IMR-90 (cell line): ENCODE results near the gene HERC4. TPM values are rescaled to one million over a fixed set of nuclear protein-coding genes. Genes with fewer than 3 reads are reported as not detected.
"Not testable (repeated sequence)": the region's sequence is repeated elsewhere in the genome, so short reads cannot be mapped to it uniquely, and the experiment has no call there.

ENCODE experiments used
- ATAC-seq: fragments of 200-7000 bp; cut with Tn5 transposase; 2 replicates; pipeline ENCODE4 v1.9.1; 2020; ENCODE audit warnings: low read depth, mild to moderate bottlenecking, moderate library complexity
- BruUV-seq: library from RNA; stranded (reverse); fragments of 400-500 nt; replicated peaks from 2 replicates; lab custom pipeline; 2021; lab: Mats Ljungman, UMichigan
- CTCF ChIA-PET: fragments of 300-600 bp; formaldehyde crosslinking; extraction: SDS; loops from one replicate; lab custom pipeline; 2021; ENCODE audit warnings: antibody characterized with exemption; lab: Yijun Ruan, JAX
- POLR2A ChIA-PET: fragments of 300-600 bp; sonication (Branson Sonifier 250); formaldehyde crosslinking; loops from one replicate; lab custom pipeline; 2022; ENCODE audit warnings: antibody characterized with exemption; ENCODE audit not compliant: unreplicated experiment; lab: Charles Lee
- DNase-seq: peaks from one replicate; pipeline ENCODE4 v3.0.0; 2013
- H2AFZ ChIP-seq: replicated peaks from 2 replicates; pipeline ENCODE3; 2013; ENCODE audit warnings: low read length, mild to moderate bottlenecking; ENCODE audit not compliant: poor library complexity
- H2AK5ac ChIP-seq: 2 replicates; pipeline ENCODE4 v1.6.1; 2013; ENCODE audit warnings: low read depth, low read length, inconsistent platforms
- H2AK9ac ChIP-seq: replicated peaks from 2 replicates; pipeline ENCODE3; 2013; ENCODE audit warnings: mild to moderate bottlenecking, low read depth, low read length, moderate library complexity; ENCODE audit not compliant: poor library complexity
- H2BK120ac ChIP-seq: 2 replicates; pipeline ENCODE4 v1.6.1; 2013; ENCODE audit warnings: low read depth, low read length, inconsistent platforms
- H2BK15ac ChIP-seq: 3 replicates; pipeline ENCODE4 v1.6.1; 2013; ENCODE audit warnings: low read depth, low read length, inconsistent platforms
- H2BK20ac ChIP-seq: 2 replicates; pipeline ENCODE4 v1.6.1; 2013; ENCODE audit warnings: low read depth, mild to moderate bottlenecking, inconsistent platforms, low read length, moderate library complexity
- H2BK5ac ChIP-seq: 2 replicates; pipeline ENCODE4 v1.6.1; 2013; ENCODE audit warnings: mild to moderate bottlenecking, low read depth, low read length, inconsistent platforms; ENCODE audit not compliant: poor library complexity, severe bottlenecking
- H3K14ac ChIP-seq: replicated peaks from 2 replicates; pipeline ENCODE4 v1.6.1; 2013; ENCODE audit warnings: low read depth, low read length, inconsistent platforms
- H3K18ac ChIP-seq: 2 replicates; pipeline ENCODE4 v1.6.1; 2013; ENCODE audit warnings: low read depth, low read length, control low read depth
- H3K23ac ChIP-seq: 2 replicates; pipeline ENCODE4 v1.6.1; 2013; ENCODE audit warnings: low read depth, low read length, inconsistent platforms
- H3K27ac ChIP-seq: 2 replicates; pipeline ENCODE4 v1.5.1; 2013; ENCODE audit warnings: mild to moderate bottlenecking, control low read depth, low read length; ENCODE audit not compliant: insufficient read depth
- H3K27me3 ChIP-seq: 2 replicates; pipeline ENCODE4 v1.6.1; 2013; ENCODE audit warnings: low read length; ENCODE audit not compliant: control insufficient read depth, insufficient read depth
- H3K36me3 ChIP-seq: 2 replicates; pipeline ENCODE4 v1.6.1; 2013; ENCODE audit warnings: low read length, mixed read lengths; ENCODE audit not compliant: control insufficient read depth, insufficient read depth
- H3K4ac ChIP-seq: 2 replicates; pipeline ENCODE4 v1.6.1; 2013; ENCODE audit warnings: low read depth, low read length, inconsistent platforms
- H3K4me1 ChIP-seq: 2 replicates; pipeline ENCODE4 v1.6.1; 2013; ENCODE audit warnings: low read length, mixed read lengths; ENCODE audit not compliant: control insufficient read depth, insufficient read depth
- H3K4me2 ChIP-seq: 2 replicates; pipeline ENCODE4 v1.6.1; 2013; ENCODE audit warnings: low read depth, mild to moderate bottlenecking, control low read depth, low read length, moderate library complexity
- H3K4me3 ChIP-seq: 2 replicates; pipeline ENCODE4 v1.5.1; 2013; ENCODE audit warnings: low read depth, mild to moderate bottlenecking, control low read depth, low read length, moderate library complexity; ENCODE audit not compliant: insufficient read depth
- H3K56ac ChIP-seq: 2 replicates; pipeline ENCODE4 v1.6.1; 2013; ENCODE audit warnings: low read length, inconsistent platforms; ENCODE audit not compliant: insufficient read depth; ENCODE audit errors: extremely low read depth
- H3K79me1 ChIP-seq, 2 experiments: 2 replicates each; pipeline ENCODE4 v1.6.1; 2013; ENCODE audit warnings: low read length in 2 of 2, inconsistent platforms in 1 of 2, low read depth in 1 of 2
- H3K9ac ChIP-seq: 2 replicates; pipeline ENCODE4 v1.6.1; 2013; ENCODE audit warnings: low read depth, low read length, control low read depth
- H3K9me1 ChIP-seq: 2 replicates; pipeline ENCODE4 v1.6.1; 2013; ENCODE audit warnings: low read length, inconsistent platforms; ENCODE audit not compliant: insufficient read depth
- H3K9me3 ChIP-seq: 2 replicates; pipeline ENCODE4 v1.6.1; 2013; ENCODE audit warnings: low read length; ENCODE audit not compliant: control insufficient read depth, insufficient read depth
- H4K20me1 ChIP-seq: 2 replicates; pipeline ENCODE4 v1.6.1; 2013; ENCODE audit warnings: low read length, inconsistent platforms; ENCODE audit not compliant: insufficient read depth
- H4K5ac ChIP-seq: 2 replicates; pipeline ENCODE4 v1.6.1; 2013; ENCODE audit warnings: mild to moderate bottlenecking, low read depth, low read length, control low read depth
- H4K8ac ChIP-seq, 2 experiments: 2 replicates each; pipeline ENCODE4 v1.6.1; 2013; ENCODE audit warnings: low read depth in 2 of 2, low read length in 2 of 2, control low read depth in 1 of 2, inconsistent platforms in 1 of 2
- H4K91ac ChIP-seq: 2 replicates; pipeline ENCODE4 v1.6.1; 2013; ENCODE audit warnings: low read depth, low read length, inconsistent platforms; ENCODE audit not compliant: insufficient read depth
- WGBS, 2 experiments: methylation state at CpG; one replicate each; pipeline versions ENCODE4 v1.1.5 to v1.1.7; 2013; ENCODE audit warnings: missing lambda C conversion rate in 2 of 2; ENCODE audit not compliant: insufficient read length in 1 of 2; ENCODE audit errors: extremely low coverage in 2 of 2; 5-methylcytosine and 5-hydroxymethylcytosine counted together
- dilution Hi-C: fragments of 300-500 bp; cut with HindIII; formaldehyde crosslinking; loops from one replicate; pipeline ENCODE4 v1.14.3; 2018; ENCODE audit warnings: low sequenced_read_pairs; ENCODE audit not compliant: unreplicated experiment
- in situ Hi-C: fragments of 300-500 bp; cut with MboI; formaldehyde crosslinking; loops from 3 replicates; pipeline ENCODE4 v1.14.3; 2019; ENCODE audit warnings: low sequenced_read_pairs, inconsistent platforms, mixed read lengths
- intact Hi-C: fragments of 100-400 bp; cut with micrococcal nuclease; formaldehyde crosslinking; loops from 2 replicates; pipeline ENCODE4 v1.10.0; 2022
- polyA plus RNA-seq, 3 experiments: library from polyadenylated mRNA; depleted of rRNA; stranded (reverse); fragments of >200 nt; gene quantifications; 2 replicates each; pipeline ENCODE4 v1.2.3, GENCODE V29; 2012; ENCODE audit warnings: low replicate concordance in 1 of 3
- total RNA-seq: library from RNA; depleted of rRNA; stranded (reverse); fragments of >200 nt; gene quantifications from 2 replicates; pipeline ENCODE4 v1.2.3, GENCODE V29; 2012

HERC4 gene
- total and polyA plus RNA-seq, 2 of the 4 experiments (the other 2 are of a cell fraction) = 66.6 to 92.8 TPM

- BruUV-seq, intact Hi-C loops, POLR2A ChIA-PET, dilution Hi-C loops, H2AK5ac ChIP-seq, H4K20me1 ChIP-seq, H3K56ac ChIP-seq, H3K4me3 ChIP-seq, H3K4me2 ChIP-seq, H2BK15ac ChIP-seq, in situ Hi-C loops, H2AK9ac ChIP-seq, H4K91ac ChIP-seq, H3K9ac ChIP-seq, H3K27ac ChIP-seq, H3K9me3 ChIP-seq, H2BK120ac ChIP-seq, H2BK20ac ChIP-seq, H3K14ac ChIP-seq, H2BK5ac ChIP-seq, H3K4me1 ChIP-seq, H3K27me3 ChIP-seq, H4K8ac ChIP-seq, DNase-seq, H3K23ac ChIP-seq, H3K18ac ChIP-seq, H3K4ac ChIP-seq, H4K5ac ChIP-seq, H3K9me1 ChIP-seq, CTCF ChIA-PET, ATAC-seq, H2AFZ ChIP-seq: not testable (repeated sequence)
- H3K79me1 ChIP-seq = peaks cover 26 to 36% of the 10 kb centered on the region in 2 experiments
- WGBS, 2 experiments = 100% methylated on average over 1 of the region's 4 CpGs; no CpG with 5 or more reads in 1 of the 2 experiments
- peaks cover 20% of the 10 kb centered on the region for H3K36me3 ChIP-seq
These were observed 58.6 kb downstream of the HERC4 start for GRCh38 chr10:68016519-68016918.
